Activated T-helper 2 cell treated with anti-CD3 and anti-CD28 coated beads, Interferon-gamma antibody, Interleukin-2, Interleukin-4, amounts not matched to agents 10 μg/mL and 5 μg/mL and 100 μg/mL, durations not matched to agents 14 hours and 24 hours and 36 hours (primary cell): ENCODE results near the gene TNS3. TPM values are rescaled to one million over a fixed set of nuclear protein-coding genes. Genes with fewer than 3 reads are reported as not detected.

ENCODE experiments used
- DNase-seq: peaks from one replicate; pipeline ENCODE4 v3.0.0; 2021; ENCODE audit warnings: low spot score
- H3K27ac Mint-ChIP-seq: one replicate; pipeline ENCODE4 v1.8.0; 2021; ENCODE audit warnings: mixed read lengths
- H3K27me3 Mint-ChIP-seq: one replicate; pipeline ENCODE4 v1.8.0; 2021; ENCODE audit warnings: low read depth, mixed read lengths
- H3K36me3 Mint-ChIP-seq: one replicate; pipeline ENCODE4 v1.8.0; 2021; ENCODE audit warnings: low read depth, mixed read lengths
- H3K4me1 Mint-ChIP-seq: one replicate; pipeline ENCODE4 v1.8.0; 2021; ENCODE audit warnings: low read depth, mixed read lengths
- H3K4me3 Mint-ChIP-seq: one replicate; pipeline ENCODE4 v1.8.0; 2021; ENCODE audit warnings: low read depth, mild to moderate bottlenecking, moderate library complexity, mixed read lengths
- H3K9me3 Mint-ChIP-seq: one replicate; pipeline ENCODE4 v1.8.0; 2021; ENCODE audit warnings: mixed read lengths
- intact Hi-C: fragments of 100-400 bp; cut with micrococcal nuclease; formaldehyde crosslinking; loops from one replicate; pipeline ENCODE4 v1.15.1; 2023
- total RNA-seq: library from RNA; stranded (reverse); gene quantifications from 2 replicates; pipeline ENCODE4 v1.2.3, GENCODE V29; 2022

TNS3 gene
- total RNA-seq, 1 donor from 2014 or later, result 5.3 TPM

- H3K27me3 Mint-ChIP-seq, result no peaks in the 10 kb centered on the region
- H3K4me1 Mint-ChIP-seq, result peaks cover 4% of the 10 kb centered on the region
- H3K36me3 Mint-ChIP-seq, result no peaks in the 10 kb centered on the region
- H3K27ac Mint-ChIP-seq, result no peak overlapping the region
- no peak overlapping the region for H3K4me3 Mint-ChIP-seq
- intact Hi-C loops, result no loop called here
- DNase-seq, result no peak
- H3K9me3 Mint-ChIP-seq, result no peaks in the 10 kb centered on the region
These were observed 170.5 kb downstream of the TNS3 start for GRCh38 chr7:47411281-47411869.

DNA sequence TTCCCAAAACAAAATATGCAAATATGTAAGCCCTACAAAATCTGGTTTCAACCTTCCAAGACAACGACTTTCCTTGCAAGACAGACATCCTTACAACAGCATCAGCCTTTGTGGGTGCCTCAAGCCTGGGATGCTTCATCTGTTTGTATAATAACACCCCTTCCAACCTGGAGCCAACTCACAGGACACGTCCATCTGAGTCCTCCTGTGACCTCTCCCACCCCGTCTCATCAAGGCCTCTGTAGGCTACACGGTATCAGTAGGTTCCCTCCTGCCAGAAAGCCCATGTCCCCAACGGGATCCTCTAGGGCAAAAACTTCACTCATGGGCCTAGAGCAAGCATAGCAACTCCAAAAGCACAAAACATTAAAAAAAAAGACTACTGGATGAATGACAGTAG is 173.2 kb downstream of the TNS3 start:
- DNase-seq, result no peak
- Mint-ChIP-seq H3K27me3 (no peaks in the 10 kb centered on the region), H3K36me3 (no peaks in the 10 kb centered on the region), H3K27ac (no peak overlapping the region), H3K9me3 (no peaks in the 10 kb centered on the region), H3K4me3 (no peak overlapping the region), H3K4me1 (peaks cover 3% of the 10 kb centered on the region)
- intact Hi-C loops, result no loop called here

GRCh38 chr7:47407821-47408674 is 173.9 kb downstream of the TNS3 start:
- Mint-ChIP-seq H3K36me3 (no peaks in the 10 kb centered on the region), H3K27me3 (no peaks in the 10 kb centered on the region), H3K27ac (no peak overlapping the region), H3K9me3 (no peaks in the 10 kb centered on the region), H3K4me1 (peaks cover 5% of the 10 kb centered on the region), H3K4me3 (no peak overlapping the region)
- DNase-seq, result no peak
- intact Hi-C loops, result no loop called here

DNA sequence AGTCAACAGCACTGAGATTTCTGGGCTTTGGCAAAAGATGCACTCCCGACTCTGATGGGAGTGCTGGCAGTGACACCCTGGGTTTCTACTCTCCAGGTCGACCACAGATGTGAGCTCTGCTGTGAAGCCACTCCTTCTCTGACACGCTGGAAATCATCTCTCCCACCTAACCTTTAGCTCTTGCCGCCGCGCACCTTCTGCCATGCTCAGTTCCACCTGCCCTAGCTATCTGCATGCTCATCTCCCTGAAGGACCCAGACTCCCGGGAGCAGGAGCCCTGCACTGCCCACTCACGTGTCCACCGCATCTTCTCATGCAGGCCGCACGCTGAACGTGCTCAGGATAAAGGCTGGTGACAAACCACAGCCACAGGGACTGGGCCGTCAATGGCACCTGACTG is 174.8 kb downstream of the TNS3 start:
- Mint-ChIP-seq H3K4me1 (peaks cover 5% of the 10 kb centered on the region), H3K9me3 (no peaks in the 10 kb centered on the region), H3K36me3 (no peaks in the 10 kb centered on the region), H3K4me3 (no peak overlapping the region), H3K27me3 (no peaks in the 10 kb centered on the region), H3K27ac (no peak overlapping the region)
- intact Hi-C loops, result no loop called here
- DNase-seq, result no peak

GRCh38 chr7:47406801-47407129 is 175.1 kb downstream of the TNS3 start:
- no peak overlapping the region for H3K27ac Mint-ChIP-seq
- H3K36me3 Mint-ChIP-seq, result no peaks in the 10 kb centered on the region
- intact Hi-C loops, result no loop called here
- H3K27me3 Mint-ChIP-seq, result no peaks in the 10 kb centered on the region
- H3K4me3 Mint-ChIP-seq, result no peak overlapping the region
- no peaks in the 10 kb centered on the region for H3K9me3 Mint-ChIP-seq
- H3K4me1 Mint-ChIP-seq, result peaks cover 5% of the 10 kb centered on the region
- DNase-seq, result no peak

DNA sequence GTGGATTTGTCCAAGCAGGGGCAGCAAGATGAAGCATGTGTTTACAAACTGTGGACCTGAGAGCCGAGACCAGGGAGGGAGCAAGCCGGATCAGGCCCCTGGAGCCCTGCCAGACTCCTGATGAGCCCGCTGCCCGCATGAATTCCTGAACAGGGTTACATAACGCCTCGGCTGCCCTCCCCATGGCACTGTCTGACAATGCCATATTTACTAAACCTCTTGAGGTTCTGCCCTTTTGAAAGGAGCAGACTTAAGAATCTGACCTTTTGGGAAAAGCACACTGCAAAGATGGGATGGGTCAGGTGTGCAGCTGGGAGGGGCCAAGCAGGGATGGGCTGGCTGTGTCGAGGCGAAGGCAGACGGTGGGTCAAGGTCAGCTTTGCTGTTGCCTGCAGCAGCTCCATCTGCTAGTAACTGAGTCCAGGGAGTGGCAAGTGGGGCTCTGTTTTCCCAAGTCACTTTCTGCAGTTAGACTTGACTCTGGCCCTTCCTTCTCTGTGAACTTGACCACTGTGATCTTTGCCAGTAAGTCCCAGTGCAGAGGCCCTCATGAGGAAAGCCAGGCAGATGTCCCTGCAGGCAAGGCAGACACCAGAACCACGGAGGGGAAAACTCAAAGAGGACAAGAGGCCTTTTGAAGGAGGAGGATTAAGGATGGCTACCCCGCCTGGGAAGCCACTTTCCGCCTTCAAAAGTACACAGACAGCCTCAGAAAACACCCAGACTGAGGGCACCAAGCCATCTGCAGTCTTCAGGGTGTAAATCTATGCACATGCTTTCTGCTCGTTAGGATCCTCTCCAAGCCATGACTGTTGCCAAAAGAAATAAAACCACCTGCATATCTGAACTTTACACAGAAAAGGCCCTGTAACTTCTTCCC is 175.8 kb downstream of the TNS3 start:
- no peaks in the 10 kb centered on the region for H3K36me3 Mint-ChIP-seq
- no peak overlapping the region for H3K4me3 Mint-ChIP-seq
- H3K27ac Mint-ChIP-seq, result no peak overlapping the region
- intact Hi-C loops, result no loop called here
- no peaks in the 10 kb centered on the region for H3K27me3 Mint-ChIP-seq
- peaks cover 5% of the 10 kb centered on the region for H3K4me1 Mint-ChIP-seq
- H3K9me3 Mint-ChIP-seq, result no peaks in the 10 kb centered on the region
- DNase-seq, result no peak

DNA sequence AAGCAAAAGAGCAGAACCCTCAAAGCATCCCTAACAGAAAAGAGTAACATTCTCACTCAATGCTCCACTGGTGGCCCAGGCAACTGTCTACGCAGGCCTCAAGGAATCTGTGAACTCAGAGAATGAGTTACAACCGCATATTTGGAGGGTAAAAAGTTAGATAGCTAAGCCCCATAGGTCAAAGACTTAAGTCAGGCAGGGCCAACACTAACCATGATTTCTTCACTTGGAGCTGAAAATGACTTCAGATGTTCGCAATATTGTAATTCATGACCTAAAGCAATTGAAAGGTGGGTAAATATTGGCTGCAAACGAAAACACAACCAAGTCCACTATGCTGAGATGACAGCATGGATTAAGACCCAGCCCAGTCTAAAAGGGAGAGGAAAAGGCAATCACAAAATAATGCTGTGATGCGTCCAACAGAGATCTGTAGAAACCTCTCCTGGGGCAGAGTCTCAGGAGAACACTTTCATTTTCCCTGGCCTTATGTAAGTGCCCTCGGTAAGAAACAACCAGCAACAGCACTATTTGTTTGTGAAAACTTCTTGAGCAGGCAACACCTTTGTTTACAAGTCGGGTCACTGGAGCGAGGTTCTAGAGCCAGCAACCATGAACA is 176.5 kb downstream of the TNS3 start:
- H3K4me3 Mint-ChIP-seq, result no peak overlapping the region
- H3K27me3 Mint-ChIP-seq, result no peaks in the 10 kb centered on the region
- H3K27ac Mint-ChIP-seq, result no peak overlapping the region
- DNase-seq, result no peak
- intact Hi-C loops, result no loop called here
- peaks cover 5% of the 10 kb centered on the region for H3K4me1 Mint-ChIP-seq
- no peaks in the 10 kb centered on the region for H3K9me3 Mint-ChIP-seq
- no peaks in the 10 kb centered on the region for H3K36me3 Mint-ChIP-seq

DNA sequence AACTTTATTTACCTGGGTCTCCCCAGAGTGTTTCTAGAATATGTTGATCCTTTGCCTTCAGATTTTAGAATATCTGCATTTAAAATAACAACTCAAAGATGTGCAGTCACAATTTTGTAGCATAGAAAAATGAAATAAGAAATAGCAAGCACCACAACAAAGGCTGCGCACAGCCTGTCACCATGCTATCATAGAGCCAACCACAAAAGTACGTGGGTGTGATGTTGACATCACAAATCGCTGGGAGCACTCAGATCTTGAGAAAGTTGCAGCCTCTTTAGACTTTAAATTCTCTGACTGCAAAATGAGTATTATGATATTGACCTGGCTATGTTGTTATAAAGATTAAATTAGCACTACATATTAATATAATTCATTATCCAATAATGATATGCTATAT is 177.9 kb downstream of the TNS3 start:
- intact Hi-C loops, result no loop called here
- H3K9me3 Mint-ChIP-seq, result no peaks in the 10 kb centered on the region
- DNase-seq, result no peak
- H3K27ac Mint-ChIP-seq, result no peak overlapping the region
- H3K4me1 Mint-ChIP-seq, result peaks cover 5% of the 10 kb centered on the region
- no peak overlapping the region for H3K4me3 Mint-ChIP-seq
- no peaks in the 10 kb centered on the region for H3K36me3 Mint-ChIP-seq
- no peaks in the 10 kb centered on the region for H3K27me3 Mint-ChIP-seq

DNA sequence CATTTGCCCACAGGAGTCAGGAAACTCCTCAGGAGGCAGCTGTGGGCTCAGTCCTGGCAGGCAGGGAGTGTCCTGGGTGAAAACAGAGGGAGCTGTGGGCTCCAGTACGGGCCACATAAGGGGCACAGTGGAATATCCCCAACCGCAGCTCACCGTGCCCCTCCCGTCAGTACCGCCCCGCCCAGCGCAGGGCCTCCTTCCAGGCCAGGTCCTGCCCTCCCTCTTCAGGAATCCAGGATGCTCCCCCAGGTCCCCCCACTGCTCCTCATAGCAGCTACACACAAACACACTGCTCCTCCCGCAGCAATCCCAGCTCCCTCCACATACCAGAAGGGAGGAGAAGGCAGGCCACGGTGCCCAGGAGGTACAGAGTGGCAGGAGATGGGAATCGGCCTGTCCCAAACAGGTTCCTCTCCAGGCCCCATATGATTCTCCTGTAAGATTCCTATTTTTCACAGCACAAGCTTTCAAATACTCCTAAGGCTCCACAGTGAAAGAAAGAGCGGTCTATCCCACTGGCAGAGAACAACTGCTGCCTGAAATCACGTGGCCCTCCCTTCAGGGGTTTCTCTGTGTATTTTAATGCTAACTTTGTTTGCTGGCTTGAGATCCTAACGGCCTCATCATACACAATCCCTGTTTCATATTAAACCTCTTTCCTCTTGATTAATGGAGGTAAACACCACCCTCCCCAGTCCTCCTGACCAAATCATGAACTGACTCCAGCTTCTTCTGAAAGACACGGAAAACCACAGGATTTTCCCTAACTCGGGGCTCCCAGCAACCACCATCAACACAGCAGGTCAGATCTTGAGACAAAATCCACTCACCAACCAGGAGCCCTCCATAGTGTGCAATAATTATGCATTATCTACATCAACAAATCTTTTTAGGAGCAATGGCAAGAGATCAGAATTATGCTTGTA is 178.7 kb downstream of the TNS3 start:
- intact Hi-C loops, result no loop called here
- no peaks in the 10 kb centered on the region for H3K36me3 Mint-ChIP-seq
- H3K27me3 Mint-ChIP-seq, result no peaks in the 10 kb centered on the region

GRCh38 chr7:47401611-47402570 is 180.0 kb downstream of the TNS3 start:
- Mint-ChIP-seq H3K9me3 (no peaks in the 10 kb centered on the region), H3K27ac (no peak overlapping the region), H3K4me3 (no peak overlapping the region), H3K4me1 (peaks cover 5% of the 10 kb centered on the region), H3K27me3 (no peaks in the 10 kb centered on the region), H3K36me3 (no peaks in the 10 kb centered on the region)
- intact Hi-C loops, result no loop called here
- DNase-seq, result no peak

More for the DNA sequence above, 178.7 kb downstream of the TNS3 start:
- no peaks in the 10 kb centered on the region for H3K9me3 Mint-ChIP-seq
- no peak overlapping the region for H3K4me3 Mint-ChIP-seq
- H3K27ac Mint-ChIP-seq, result no peak overlapping the region
- peaks cover 5% of the 10 kb centered on the region for H3K4me1 Mint-ChIP-seq
- DNase-seq, result no peak

- Mint-ChIP-seq H3K9me3 (no peaks in the 10 kb centered on the region), H3K4me1 (peaks cover 5% of the 10 kb centered on the region), H3K27me3 (no peaks in the 10 kb centered on the region), H3K4me3 (no peak overlapping the region), H3K36me3 (no peaks in the 10 kb centered on the region), H3K27ac (no peak overlapping the region)
- no peak for DNase-seq
- intact Hi-C loops, result no loop called here
These were observed 181.1 kb downstream of the TNS3 start for GRCh38 chr7:47400741-47401206.
